HepG2 (cell line): ENCODE results near the gene DNM3. TPM values are rescaled to one million over a fixed set of nuclear protein-coding genes. Genes with fewer than 3 reads are reported as not detected.

Experiments
- ATAC-seq: fragments of 200-7000 bp; cut with Tn5 transposase; 3 replicates; pipeline ENCODE4 v1.9.1; 2020; ENCODE audit warnings: mild to moderate bottlenecking, moderate library complexity
- BruUV-seq: library from RNA; stranded (reverse); fragments of 400-500 nt; replicated peaks from 2 replicates; lab custom pipeline; 2021; lab: Mats Ljungman, UMichigan
- CTCF ChIA-PET: fragments of 300-600 bp; formaldehyde crosslinking; extraction: SDS; loops from one replicate; lab custom pipeline; 2021; ENCODE audit warnings: low total read pairs, inconsistent platforms, low intra/inter-chr PET ratio; lab: Yijun Ruan, JAX
- POLR2A ChIA-PET: fragments of 350-600 bp; sonication (Branson Sonifier 250); formaldehyde crosslinking; loops from one replicate; lab custom pipeline; 2020; ENCODE audit warnings: antibody characterized with exemption, inconsistent platforms; lab: Yijun Ruan, JAX
- DNase-seq: peaks from one replicate; pipeline ENCODE4 v3.0.0-alpha.2; 2015; ENCODE audit warnings: low spot score
- FAIRE-seq: peaks from 3 replicates; lab custom pipeline; 2011; peaks lifted over from hg19 to GRCh38; lab: Jason Lieb, UNC
- H2AFZ ChIP-seq: one replicate; pipeline ENCODE4 v1.6.1; 2011; ENCODE audit warnings: low read length, inconsistent platforms
- H3K27ac ChIP-seq: fragments of 300-600 bp; 3 replicates; pipeline ENCODE4 v1.8.0; 2011; ENCODE audit warnings: mixed run types, mild to moderate bottlenecking, mixed read lengths, low read length, inconsistent platforms; ENCODE audit not compliant: insufficient read depth; ENCODE audit errors: extremely low read length
- H3K27me3 ChIP-seq, 2 experiments: fragments of 200-600 bp in 1 of 2; 2 replicates in 1 of 2; 3 replicates in 1 of 2; pipeline versions ENCODE4 v1.6.0 to v1.8.0; 2011; ENCODE audit warnings: low read length in 2 of 2, mild to moderate bottlenecking in 2 of 2, moderate library complexity in 2 of 2, inconsistent platforms in 1 of 2; ENCODE audit not compliant: insufficient read depth in 2 of 2, control insufficient read depth in 1 of 2
- H3K36me3 ChIP-seq, 2 experiments: fragments of 200-600 bp in 1 of 2; replicated peaks in 1 of 2; 2 replicates in 1 of 2; 3 replicates in 1 of 2; pipeline versions ENCODE4 v1.5.1 to v1.8.0; 2011; ENCODE audit warnings: low read length in 2 of 2, inconsistent platforms in 1 of 2; ENCODE audit not compliant: insufficient read depth in 2 of 2, control insufficient read depth in 1 of 2
- H3K4me1 ChIP-seq: 2 replicates; pipeline ENCODE4 v1.5.1; 2012; ENCODE audit warnings: low read length, inconsistent platforms; ENCODE audit not compliant: insufficient read depth
- H3K4me2 ChIP-seq: 2 replicates; pipeline ENCODE4 v1.6.0; 2011; ENCODE audit warnings: low read depth, low read length, inconsistent platforms
- H3K4me3 ChIP-seq, 3 experiments: fragments of 200-600 bp in 1 of 3; sonication (generic), shearing (Covaris generic) in 1 of 3; replicated peaks in 1 of 3; 2 replicates each; pipeline ENCODE4 v1.5.1; 2011 to 2016; ENCODE audit warnings: low read length in 3 of 3, inconsistent platforms in 2 of 3, low read depth in 2 of 3, mild to moderate bottlenecking in 2 of 3, control low read depth in 1 of 3, mixed read lengths in 1 of 3; ENCODE audit not compliant: insufficient read depth in 1 of 3
- H3K79me2 ChIP-seq: one replicate; pipeline ENCODE4 v1.6.1; 2011; ENCODE audit warnings: low read length, inconsistent platforms; ENCODE audit not compliant: insufficient read depth
- H3K9ac ChIP-seq: 2 replicates; pipeline ENCODE4 v1.6.0; 2011; ENCODE audit warnings: mild to moderate bottlenecking, low read depth, low read length, inconsistent platforms; ENCODE audit not compliant: insufficient read depth
- H3K9me3 ChIP-seq: 2 replicates; pipeline ENCODE4 v1.5.1; 2012; ENCODE audit warnings: mild to moderate bottlenecking, low read length
- H4K20me1 ChIP-seq: 2 replicates; pipeline ENCODE4 v1.6.0; 2011; ENCODE audit warnings: inconsistent platforms, mild to moderate bottlenecking, low read length, moderate library complexity; ENCODE audit not compliant: insufficient read depth
- GLI4 ChIP-seq: sonication (generic); formaldehyde crosslinking; IDR thresholded peaks from 2 replicates; pipeline ENCODE4 v1.5.1; 2020; ENCODE audit warnings: missing genetic modification reagents, mild to moderate bottlenecking, moderate library complexity, borderline replicate concordance
- JUND ChIP-seq: sonication (generic); formaldehyde crosslinking; IDR thresholded peaks from 2 replicates; pipeline ENCODE4 v1.8.0; 2022; ENCODE audit warnings: mild to moderate bottlenecking, missing genetic modification reagents
- NFIC ChIP-seq: IDR thresholded peaks from 2 replicates; pipeline ENCODE4 v1.6.1; 2012; ENCODE audit warnings: mild to moderate bottlenecking, low read length, inconsistent platforms
- TBX2 ChIP-seq: sonication (generic); formaldehyde crosslinking; IDR thresholded peaks from 2 replicates; pipeline ENCODE4 v1.5.0; 2020; ENCODE audit warnings: missing genetic modification reagents, mild to moderate bottlenecking, borderline replicate concordance
- ZNF766 ChIP-seq: sonication (generic); formaldehyde crosslinking; IDR thresholded peaks from 2 replicates; pipeline ENCODE4 v1.5.0; 2020; ENCODE audit warnings: missing genetic modification reagents, borderline replicate concordance
- WGBS: methylation state at CpG from one replicate; pipeline ENCODE4 v1.1.6; 2017; ENCODE audit warnings: low lambda C conversion rate; 5-methylcytosine and 5-hydroxymethylcytosine counted together
- in situ Hi-C: cut with HindIII; loops from 2 replicates; pipeline ENCODE4 v1.10.0; 2017; ENCODE audit warnings: low pct_unique_long_range_greater_than_20kb; ENCODE audit not compliant: extremely low pct_ligation_motif_present
- intact Hi-C: fragments of 100-400 bp; cut with micrococcal nuclease; formaldehyde crosslinking; loops from one replicate; pipeline ENCODE4 v1.10.0; 2022; ENCODE audit not compliant: unreplicated experiment
- polyA plus RNA-seq, 8 experiments: library from polyadenylated mRNA; depleted of rRNA in 3 of 8; stranded (reverse) in 7 of 8; unstranded in 1 of 8; fragments of >200 nt; fragmentation: Illumina TruSeq in 4 of 8; extraction: Trizol in 4 of 8; gene quantifications; 2 replicates each; pipeline versions ENCODE4 v1.2.1 to v1.2.3, GENCODE V29; 2011 to 2016; ENCODE audit warnings: low read depth in 4 of 8, missing spikeins in 1 of 8, mixed read lengths in 1 of 8; ENCODE audit not compliant: insufficient read depth in 1 of 8
- total RNA-seq, 5 experiments: library from RNA; depleted of rRNA; stranded (reverse); fragments of >200 nt; fragmentation: Illumina TruSeq; extraction: Trizol; gene quantifications; 2 replicates each; pipeline ENCODE4 v1.2.3, GENCODE V29; 2016; ENCODE audit warnings: low read depth in 1 of 5
- TF ChIP-seq, protein P1 (sequence below): sonication (generic); formaldehyde crosslinking; conservative IDR thresholded peaks from 2 replicates; pipeline ENCODE4 v1.8.0; 2022; ENCODE audit warnings: missing genetic modification reagents
- TF ChIP-seq, protein P2 (sequence below): sonication (generic); formaldehyde crosslinking; IDR thresholded peaks from 2 replicates; pipeline ENCODE4 v1.5.1; 2020; ENCODE audit warnings: missing genetic modification reagents, mild to moderate bottlenecking, borderline replicate concordance
- TF ChIP-seq, protein P3 (sequence below): sonication (generic); formaldehyde crosslinking; IDR thresholded peaks from 2 replicates; pipeline ENCODE4 v1.5.0; 2020; ENCODE audit warnings: missing genetic modification reagents

Gene DNM3
- total and polyA plus RNA-seq, 2 of the 13 experiments (the other 11 are each of a cell fraction or from before 2014, with no cell fraction given) = 0.05 TPM; not detected in 1

DNA sequence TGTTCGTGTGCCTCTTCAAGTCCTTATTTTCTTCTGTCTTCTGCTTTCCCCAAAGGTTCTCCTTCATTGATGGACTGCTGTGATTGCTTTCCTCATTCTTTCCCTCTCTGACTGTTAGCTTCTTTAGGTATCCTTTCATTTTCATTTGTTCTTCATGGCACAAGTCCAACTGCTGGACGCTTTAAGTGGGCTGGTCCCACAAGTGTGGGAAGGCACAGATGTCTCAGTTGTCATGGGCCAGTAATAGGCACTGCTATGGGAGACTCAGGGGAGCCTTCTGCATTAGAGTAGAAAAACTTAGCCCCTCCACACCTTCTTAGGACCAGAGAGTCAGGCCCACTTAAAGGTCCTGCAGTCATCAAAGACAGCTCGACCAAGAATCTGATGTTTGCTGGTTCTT lies 456.8 kb downstream of the DNM3 start:
- DNase-seq (no peak), FAIRE-seq (no peak), ATAC-seq (no peak)
- WGBS = 2% methylated on average over 3 of the region's 3 CpGs
- CTCF ChIA-PET = no interaction called here
- intact Hi-C loops = no loop called here
- Histone ChIP-seq H4K20me1 (no peaks in the 10 kb centered on the region), H3K27me3 (no peaks in the 10 kb centered on the region), H3K4me1 (no peaks in the 10 kb centered on the region), H2AFZ (no peak overlapping the region), H3K27ac (no peak overlapping the region), H3K9me3 (no peaks in the 10 kb centered on the region), H3K4me2 (no peak overlapping the region), H3K9ac (no peak overlapping the region), H3K79me2 (no peaks in the 10 kb centered on the region), H3K36me3 (no peaks in the 10 kb centered on the region), H3K4me3 (no peak overlapping the region)
- POLR2A ChIA-PET = no interaction called here
- TF ChIP-seq, protein P1, sequence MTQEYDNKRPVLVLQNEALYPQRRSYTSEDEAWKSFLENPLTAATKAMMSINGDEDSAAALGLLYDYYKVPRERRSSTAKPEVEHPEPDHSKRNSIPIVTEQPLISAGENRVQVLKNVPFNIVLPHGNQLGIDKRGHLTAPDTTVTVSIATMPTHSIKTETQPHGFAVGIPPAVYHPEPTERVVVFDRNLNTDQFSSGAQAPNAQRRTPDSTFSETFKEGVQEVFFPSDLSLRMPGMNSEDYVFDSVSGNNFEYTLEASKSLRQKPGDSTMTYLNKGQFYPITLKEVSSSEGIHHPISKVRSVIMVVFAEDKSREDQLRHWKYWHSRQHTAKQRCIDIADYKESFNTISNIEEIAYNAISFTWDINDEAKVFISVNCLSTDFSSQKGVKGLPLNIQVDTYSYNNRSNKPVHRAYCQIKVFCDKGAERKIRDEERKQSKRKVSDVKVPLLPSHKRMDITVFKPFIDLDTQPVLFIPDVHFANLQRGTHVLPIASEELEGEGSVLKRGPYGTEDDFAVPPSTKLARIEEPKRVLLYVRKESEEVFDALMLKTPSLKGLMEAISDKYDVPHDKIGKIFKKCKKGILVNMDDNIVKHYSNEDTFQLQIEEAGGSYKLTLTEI = no peak
- no peak for TF ChIP-seq TBX2 (CRISPR knock-in tag)
- TF ChIP-seq ZNF766 (CRISPR knock-in tag) = no peak
- TF ChIP-seq, protein P2, sequence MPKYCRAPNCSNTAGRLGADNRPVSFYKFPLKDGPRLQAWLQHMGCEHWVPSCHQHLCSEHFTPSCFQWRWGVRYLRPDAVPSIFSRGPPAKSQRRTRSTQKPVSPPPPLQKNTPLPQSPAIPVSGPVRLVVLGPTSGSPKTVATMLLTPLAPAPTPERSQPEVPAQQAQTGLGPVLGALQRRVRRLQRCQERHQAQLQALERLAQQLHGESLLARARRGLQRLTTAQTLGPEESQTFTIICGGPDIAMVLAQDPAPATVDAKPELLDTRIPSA (CRISPR knock-in tag) = no peak
- no peak for TF ChIP-seq GLI4 (CRISPR knock-in tag)
- TF ChIP-seq, protein P3, sequence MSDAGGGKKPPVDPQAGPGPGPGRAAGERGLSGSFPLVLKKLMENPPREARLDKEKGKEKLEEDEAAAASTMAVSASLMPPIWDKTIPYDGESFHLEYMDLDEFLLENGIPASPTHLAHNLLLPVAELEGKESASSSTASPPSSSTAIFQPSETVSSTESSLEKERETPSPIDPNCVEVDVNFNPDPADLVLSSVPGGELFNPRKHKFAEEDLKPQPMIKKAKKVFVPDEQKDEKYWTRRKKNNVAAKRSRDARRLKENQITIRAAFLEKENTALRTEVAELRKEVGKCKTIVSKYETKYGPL (CRISPR knock-in tag) = no peak
- TF ChIP-seq JUND (CRISPR knock-in tag) = no peak
- no peak for TF ChIP-seq NFIC
- in situ Hi-C loops = no loop called here
- no TSS peak for BruUV-seq
